ENCODE measurements around the gene GMDS.

Gene GMDS

DNA sequence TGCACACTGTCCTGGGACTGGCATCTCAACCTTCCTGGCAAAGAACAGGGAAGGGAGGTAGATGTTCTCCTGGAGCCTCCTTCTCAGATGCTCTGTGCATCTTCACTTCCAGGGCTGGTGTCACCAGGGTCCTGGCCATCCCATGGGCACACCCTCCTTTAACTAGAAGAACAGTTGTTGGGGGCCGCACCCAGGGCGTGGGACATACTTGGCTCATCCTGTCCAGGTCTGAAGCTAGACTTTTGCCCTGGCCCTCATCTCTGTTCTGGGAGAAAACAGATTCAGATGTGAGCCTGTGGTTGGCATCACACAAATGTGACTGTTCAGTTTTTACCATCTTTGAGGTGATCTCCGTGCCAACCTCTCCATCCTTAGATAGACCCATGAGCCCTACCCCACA lies 594.0 kb downstream of the GMDS start:
- POLR2A ChIA-PET: no interaction called here
- DNase-seq: no peak
- Histone ChIP-seq H3K4me3 (ENCODE audit: control insufficient read depth in 1 of 7, extremely low read depth in 1 of 7, insufficient read depth in 4 of 7, low read depth in 2 of 7, low read length in 6 of 7) (no peak overlapping the region), H3K4me1 (ENCODE audit: control extremely low read depth in 1 of 4, control insufficient read depth in 4 of 4, insufficient read depth in 4 of 4, low read length in 3 of 4) (no peaks in the 10 kb centered on the region), H3K27ac (ENCODE audit: insufficient read depth in 1 of 2, low read depth in 1 of 2, low read length in 2 of 2, poor library complexity in 1 of 2, severe bottlenecking in 2 of 2) (no peak overlapping the region), H3K27me3 (replicated peaks in 2 of 5; ENCODE audit: control insufficient read depth in 4 of 5, insufficient read depth in 5 of 5, low read length in 4 of 5) (no peaks in the 10 kb centered on the region), H3K9me3 (ENCODE audit: control extremely low read depth in 1 of 5, control insufficient read depth in 4 of 5, insufficient read depth in 2 of 5, low read depth in 1 of 5, low read length in 4 of 5) (no peaks in the 10 kb centered on the region), H3K36me3 (ENCODE audit: control insufficient read depth in 4 of 4, insufficient read depth in 4 of 4, low read length in 3 of 4) (no peaks in the 10 kb centered on the region)
- WGBS (ENCODE audit: insufficient coverage): 100% methylated on average over 3 of the region's 3 CpGs
- CTCF ChIA-PET: no interaction called here

DNA sequence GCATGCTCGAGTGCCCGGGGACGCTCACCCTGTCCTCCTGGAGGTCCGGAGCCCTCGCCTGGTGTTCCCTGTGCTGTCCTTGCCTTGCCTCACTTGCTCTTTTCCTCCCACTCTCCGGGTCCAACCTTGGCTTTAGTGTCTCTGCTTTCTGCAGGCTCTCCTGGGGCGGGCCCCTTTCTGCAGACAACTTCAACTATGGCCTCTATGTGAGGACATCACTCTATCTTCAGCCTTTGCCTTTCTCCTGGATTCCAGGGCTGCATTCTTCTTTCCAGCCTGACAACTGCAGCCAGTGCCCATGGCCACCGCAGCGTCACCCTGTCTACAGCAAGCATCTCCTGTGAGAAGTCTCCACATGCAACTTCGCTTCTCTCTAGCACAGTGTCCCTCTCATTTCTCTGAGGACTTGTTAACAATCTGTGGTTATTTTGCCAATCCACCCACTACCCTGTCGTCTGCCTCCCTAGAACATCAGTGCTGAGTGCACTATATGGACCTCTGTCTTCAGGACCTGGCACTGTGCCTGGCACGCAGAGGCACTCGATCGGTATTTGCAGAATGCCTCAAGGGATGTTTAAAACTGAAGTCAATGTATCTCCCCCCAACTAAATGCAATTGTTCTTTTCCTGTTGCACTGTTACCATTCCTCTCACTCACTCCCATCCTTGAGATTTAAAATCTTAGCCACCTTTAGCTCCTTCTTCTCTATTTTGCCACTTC lies 599.8 kb downstream of the GMDS start:
- WGBS (ENCODE audit: insufficient coverage): 95% methylated on average over 14 of the region's 14 CpGs
- no peaks in the 10 kb centered on the region for H3K27me3 ChIP-seq (replicated peaks in 2 of 5; ENCODE audit: control insufficient read depth in 4 of 5, insufficient read depth in 5 of 5, low read length in 4 of 5)
- no peaks in the 10 kb centered on the region for H3K9me3 ChIP-seq (ENCODE audit: control extremely low read depth in 1 of 5, control insufficient read depth in 4 of 5, insufficient read depth in 2 of 5, low read depth in 1 of 5, low read length in 4 of 5)
- ChIA-PET POLR2A (interaction anchor here (0.6 kb wide), 1 partner anchor 15 kb away, joined by 3 read pairs; no protein-coding TSS in a partner anchor), CTCF (no interaction called here)
- peaks cover 0 to 5% (median 0%) of the 10 kb centered on the region in 4 experiments for H3K4me1 ChIP-seq (ENCODE audit: control extremely low read depth in 1 of 4, control insufficient read depth in 4 of 4, insufficient read depth in 4 of 4, low read length in 3 of 4)
- H3K36me3 ChIP-seq (ENCODE audit: control insufficient read depth in 4 of 4, insufficient read depth in 4 of 4, low read length in 3 of 4): no peaks in the 10 kb centered on the region
- DNase-seq: no peak
- H3K27ac ChIP-seq (ENCODE audit: insufficient read depth in 1 of 2, low read depth in 1 of 2, low read length in 2 of 2, poor library complexity in 1 of 2, severe bottlenecking in 2 of 2): no peak overlapping the region
- H3K4me3 ChIP-seq (ENCODE audit: control insufficient read depth in 1 of 7, extremely low read depth in 1 of 7, insufficient read depth in 4 of 7, low read depth in 2 of 7, low read length in 6 of 7): no peak overlapping the region

DNA sequence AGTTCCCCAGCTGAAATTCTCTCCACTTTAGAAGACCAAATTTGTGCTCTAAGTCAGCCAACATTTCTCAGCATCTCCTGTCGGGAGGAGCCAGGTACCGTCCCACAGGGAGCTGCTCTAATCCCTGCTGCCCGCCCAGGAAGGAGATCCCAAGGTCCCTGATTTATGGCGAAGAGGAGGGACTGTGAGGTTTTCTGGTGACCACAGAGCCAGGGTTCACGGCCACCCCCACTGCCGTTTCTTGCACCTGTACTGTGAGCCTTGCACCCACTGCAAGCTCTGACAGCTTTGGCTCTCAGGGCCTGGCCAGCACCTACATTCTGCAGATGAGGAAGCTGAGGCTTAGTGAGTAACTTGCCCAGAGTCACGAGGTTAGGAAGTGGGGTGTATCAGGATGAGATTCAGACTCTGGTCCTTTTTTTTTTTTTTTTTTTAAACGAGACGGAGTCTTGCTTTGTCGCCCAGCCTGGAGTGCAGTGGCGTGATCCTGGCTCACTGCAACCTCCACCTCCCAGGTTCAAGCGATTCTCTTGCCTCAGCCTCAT lies 600.8 kb downstream of the GMDS start:
- Histone ChIP-seq H3K36me3 (ENCODE audit: control insufficient read depth in 4 of 4, insufficient read depth in 4 of 4, low read length in 3 of 4) (peaks cover 0 to 2% (median 0%) of the 10 kb centered on the region in 4 experiments), H3K9me3 (ENCODE audit: control extremely low read depth in 1 of 5, control insufficient read depth in 4 of 5, insufficient read depth in 2 of 5, low read depth in 1 of 5, low read length in 4 of 5) (no peaks in the 10 kb centered on the region), H3K27ac (ENCODE audit: insufficient read depth in 1 of 2, low read depth in 1 of 2, low read length in 2 of 2, poor library complexity in 1 of 2, severe bottlenecking in 2 of 2) (no peak overlapping the region), H3K4me1 (ENCODE audit: control extremely low read depth in 1 of 4, control insufficient read depth in 4 of 4, insufficient read depth in 4 of 4, low read length in 3 of 4) (peaks cover 0 to 5% (median 0%) of the 10 kb centered on the region in 4 experiments), H3K4me3 (ENCODE audit: control insufficient read depth in 1 of 7, extremely low read depth in 1 of 7, insufficient read depth in 4 of 7, low read depth in 2 of 7, low read length in 6 of 7) (no peak overlapping the region), H3K27me3 (replicated peaks in 2 of 5; ENCODE audit: control insufficient read depth in 4 of 5, insufficient read depth in 5 of 5, low read length in 4 of 5) (no peaks in the 10 kb centered on the region)
- ChIA-PET POLR2A (no interaction called here), CTCF (no interaction called here)
- no peak for DNase-seq
- WGBS (ENCODE audit: insufficient coverage): 95% methylated on average over 10 of the region's 12 CpGs

DNA sequence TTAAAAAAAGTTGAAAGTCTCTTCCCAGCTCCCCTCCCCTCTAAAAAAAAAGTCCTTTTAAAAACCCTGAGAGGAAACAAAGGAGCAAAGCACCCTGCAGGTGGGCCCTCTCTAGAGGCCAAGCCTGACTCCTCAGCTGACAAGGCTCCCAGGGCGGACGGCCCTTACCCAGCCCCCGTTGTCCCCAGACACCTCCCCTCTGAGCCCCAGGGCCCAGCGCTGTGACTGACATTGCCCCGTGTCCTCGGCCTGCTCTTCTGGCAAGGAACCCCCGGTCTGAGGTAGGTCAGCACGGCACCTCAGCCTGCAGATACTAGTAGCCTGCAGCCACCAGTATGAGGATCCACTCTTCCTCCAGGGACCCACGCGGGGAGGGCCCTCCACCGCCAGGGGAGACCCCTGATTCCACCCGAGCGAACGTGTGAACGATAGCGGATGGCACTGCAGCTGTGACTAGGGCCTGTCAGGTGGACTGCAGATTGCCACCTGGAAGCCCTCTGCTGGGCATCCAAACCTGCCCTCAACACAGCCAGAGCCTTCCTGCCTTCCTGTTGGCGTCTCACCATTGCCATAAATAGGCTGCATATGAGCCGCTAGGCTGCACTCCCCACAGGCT lies 601.5 kb downstream of the GMDS start:
- H3K9me3 ChIP-seq (ENCODE audit: control extremely low read depth in 1 of 5, control insufficient read depth in 4 of 5, insufficient read depth in 2 of 5, low read depth in 1 of 5, low read length in 4 of 5): no peaks in the 10 kb centered on the region
- peaks cover 0 to 2% (median 0%) of the 10 kb centered on the region in 4 experiments for H3K36me3 ChIP-seq (ENCODE audit: control insufficient read depth in 4 of 4, insufficient read depth in 4 of 4, low read length in 3 of 4)
- no peak for DNase-seq
- WGBS (ENCODE audit: insufficient coverage): 90% methylated on average over 13 of the region's 18 CpGs
- ChIA-PET CTCF (no interaction called here), POLR2A (no interaction called here)
- H3K27me3 ChIP-seq (replicated peaks in 2 of 5; ENCODE audit: control insufficient read depth in 4 of 5, insufficient read depth in 5 of 5, low read length in 4 of 5): no peaks in the 10 kb centered on the region
- peaks cover 0 to 5% (median 0%) of the 10 kb centered on the region in 4 experiments for H3K4me1 ChIP-seq (ENCODE audit: control extremely low read depth in 1 of 4, control insufficient read depth in 4 of 4, insufficient read depth in 4 of 4, low read length in 3 of 4)
- no peak overlapping the region for H3K27ac ChIP-seq (ENCODE audit: insufficient read depth in 1 of 2, low read depth in 1 of 2, low read length in 2 of 2, poor library complexity in 1 of 2, severe bottlenecking in 2 of 2)
- H3K4me3 ChIP-seq (ENCODE audit: control insufficient read depth in 1 of 7, extremely low read depth in 1 of 7, insufficient read depth in 4 of 7, low read depth in 2 of 7, low read length in 6 of 7): no peak overlapping the region

DNA sequence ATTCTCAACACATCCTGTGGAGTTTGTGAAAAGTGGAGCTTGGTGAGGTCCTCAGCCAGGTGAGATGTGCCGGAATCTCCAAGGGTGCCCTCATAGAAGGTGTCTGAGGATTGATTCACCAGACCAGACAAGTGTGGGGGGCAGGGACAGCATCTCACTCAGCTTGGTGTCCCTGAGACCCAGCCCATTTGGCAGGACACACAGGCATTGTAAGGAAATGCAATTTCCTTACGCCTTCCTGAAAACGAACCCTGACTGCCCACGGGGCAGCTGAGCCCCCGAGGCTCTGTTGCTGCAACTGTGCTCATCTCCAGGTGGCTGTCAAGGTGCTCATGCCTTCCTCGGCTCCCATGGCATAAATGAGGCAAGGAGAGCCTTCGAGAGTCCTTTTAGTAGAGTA lies 602.3 kb downstream of the GMDS start:
- DNase-seq: no peak
- Histone ChIP-seq H3K36me3 (ENCODE audit: control insufficient read depth in 4 of 4, insufficient read depth in 4 of 4, low read length in 3 of 4) (peaks cover 0 to 2% (median 0%) of the 10 kb centered on the region in 4 experiments), H3K27ac (ENCODE audit: insufficient read depth in 1 of 2, low read depth in 1 of 2, low read length in 2 of 2, poor library complexity in 1 of 2, severe bottlenecking in 2 of 2) (no peak overlapping the region), H3K4me3 (ENCODE audit: control insufficient read depth in 1 of 7, extremely low read depth in 1 of 7, insufficient read depth in 4 of 7, low read depth in 2 of 7, low read length in 6 of 7) (no peak overlapping the region), H3K27me3 (replicated peaks in 2 of 5; ENCODE audit: control insufficient read depth in 4 of 5, insufficient read depth in 5 of 5, low read length in 4 of 5) (no peaks in the 10 kb centered on the region), H3K4me1 (ENCODE audit: control extremely low read depth in 1 of 4, control insufficient read depth in 4 of 4, insufficient read depth in 4 of 4, low read length in 3 of 4) (peaks cover 0 to 5% (median 0%) of the 10 kb centered on the region in 4 experiments), H3K9me3 (ENCODE audit: control extremely low read depth in 1 of 5, control insufficient read depth in 4 of 5, insufficient read depth in 2 of 5, low read depth in 1 of 5, low read length in 4 of 5) (no peaks in the 10 kb centered on the region)
- POLR2A ChIA-PET: no interaction called here
- CTCF ChIA-PET: no interaction called here
- 69% methylated on average over 7 of the region's 7 CpGs for WGBS (ENCODE audit: insufficient coverage)

DNA sequence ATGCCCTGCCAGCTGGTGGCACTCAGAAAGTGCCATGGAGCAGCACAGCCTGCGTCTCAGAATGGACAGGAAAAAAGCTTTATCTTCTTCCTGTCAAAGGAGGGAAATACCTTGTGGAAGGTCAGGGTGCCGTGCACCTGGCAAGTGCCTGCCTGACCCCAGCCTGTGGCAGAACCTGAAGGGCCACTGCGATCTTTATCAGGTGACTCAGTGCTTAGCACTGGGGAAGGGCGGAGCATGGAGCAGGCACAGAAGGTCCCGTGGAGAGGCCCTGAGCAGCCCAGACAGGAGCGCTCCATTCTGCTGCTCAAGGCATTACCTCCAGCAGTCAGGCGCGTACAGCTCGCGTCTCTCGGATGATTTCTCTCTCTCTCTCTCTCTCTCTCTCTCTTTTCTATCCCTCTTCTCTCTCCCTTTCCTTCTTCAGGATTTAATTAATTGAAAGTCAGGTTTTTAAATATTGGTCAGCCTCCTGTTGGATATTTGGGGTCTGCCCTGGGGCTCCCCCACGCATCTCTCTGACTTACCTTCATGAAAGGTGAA lies 604.0 kb downstream of the GMDS start:
- CTCF ChIA-PET: no interaction called here
- Histone ChIP-seq H3K27me3 (replicated peaks in 2 of 5; ENCODE audit: control insufficient read depth in 4 of 5, insufficient read depth in 5 of 5, low read length in 4 of 5) (no peaks in the 10 kb centered on the region), H3K36me3 (ENCODE audit: control insufficient read depth in 4 of 4, insufficient read depth in 4 of 4, low read length in 3 of 4) (peaks cover 0 to 2% (median 0%) of the 10 kb centered on the region in 4 experiments), H3K9me3 (ENCODE audit: control extremely low read depth in 1 of 5, control insufficient read depth in 4 of 5, insufficient read depth in 2 of 5, low read depth in 1 of 5, low read length in 4 of 5) (no peaks in the 10 kb centered on the region), H3K27ac (ENCODE audit: insufficient read depth in 1 of 2, low read depth in 1 of 2, low read length in 2 of 2, poor library complexity in 1 of 2, severe bottlenecking in 2 of 2) (no peak overlapping the region), H3K4me1 (ENCODE audit: control extremely low read depth in 1 of 4, control insufficient read depth in 4 of 4, insufficient read depth in 4 of 4, low read length in 3 of 4) (peaks cover 0 to 5% (median 0%) of the 10 kb centered on the region in 4 experiments), H3K4me3 (ENCODE audit: control insufficient read depth in 1 of 7, extremely low read depth in 1 of 7, insufficient read depth in 4 of 7, low read depth in 2 of 7, low read length in 6 of 7) (no peak overlapping the region)
- no peak for DNase-seq
- 94% methylated on average over 10 of the region's 12 CpGs for WGBS (ENCODE audit: insufficient coverage)
- POLR2A ChIA-PET: no interaction called here

DNA sequence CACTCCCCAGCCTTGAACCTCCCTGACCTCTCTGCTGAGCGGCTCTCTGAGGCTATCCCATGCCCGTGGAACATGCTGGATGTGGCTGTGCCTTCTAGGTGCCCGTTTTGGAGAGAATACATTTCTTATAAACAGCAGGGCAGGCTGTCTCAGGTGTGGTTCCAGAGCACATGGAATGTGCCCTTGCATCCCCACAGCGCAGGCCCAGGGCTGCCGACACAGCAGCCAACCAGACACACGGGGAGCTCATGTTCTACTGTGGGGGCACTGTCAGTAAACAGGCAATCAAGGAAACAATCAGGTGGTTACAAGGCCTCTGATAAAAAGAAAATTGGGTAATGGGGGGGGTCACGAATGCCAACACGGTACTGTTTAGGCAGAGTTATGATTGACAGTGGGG lies 604.9 kb downstream of the GMDS start:
- Histone ChIP-seq H3K4me3 (ENCODE audit: control insufficient read depth in 1 of 7, extremely low read depth in 1 of 7, insufficient read depth in 4 of 7, low read depth in 2 of 7, low read length in 6 of 7) (no peak overlapping the region), H3K27me3 (replicated peaks in 2 of 5; ENCODE audit: control insufficient read depth in 4 of 5, insufficient read depth in 5 of 5, low read length in 4 of 5) (no peaks in the 10 kb centered on the region), H3K4me1 (ENCODE audit: control extremely low read depth in 1 of 4, control insufficient read depth in 4 of 4, insufficient read depth in 4 of 4, low read length in 3 of 4) (peaks cover 0 to 5% (median 0%) of the 10 kb centered on the region in 4 experiments), H3K27ac (ENCODE audit: insufficient read depth in 1 of 2, low read depth in 1 of 2, low read length in 2 of 2, poor library complexity in 1 of 2, severe bottlenecking in 2 of 2) (no peak overlapping the region), H3K36me3 (ENCODE audit: control insufficient read depth in 4 of 4, insufficient read depth in 4 of 4, low read length in 3 of 4) (peaks cover 0 to 2% (median 0%) of the 10 kb centered on the region in 4 experiments), H3K9me3 (ENCODE audit: control extremely low read depth in 1 of 5, control insufficient read depth in 4 of 5, insufficient read depth in 2 of 5, low read depth in 1 of 5, low read length in 4 of 5) (no peaks in the 10 kb centered on the region)
- POLR2A ChIA-PET: no interaction called here
- no peak for DNase-seq
- WGBS (ENCODE audit: insufficient coverage): 93% methylated on average over 7 of the region's 8 CpGs
- CTCF ChIA-PET: interaction anchor here (1.5 kb wide), 1 partner anchor 13 kb away, joined by 5 read pairs; no protein-coding TSS in a partner anchor

Measured in common myeloid progenitor, CD34-positive (primary cell).